Lower lobe of right lung (tissue), 2 donors: Measurements from ENCODE around the gene MAN1A2. TPM values are rescaled to one million over a fixed set of nuclear protein-coding genes. Genes with fewer than 3 reads are reported as not detected.

Source experiments
- ATAC-seq, 2 donors: fragments of 200-7000 bp; cut with Tn5 transposase; one replicate each; pipeline ENCODE4 v1.9.1; 2020 to 2022; ENCODE audit warnings: mild to moderate bottlenecking in 2 of 2, moderate library complexity in 2 of 2
- DNase-seq: peaks from one replicate; pipeline ENCODE4 v3.0.0-alpha.2; 2020
- H3K27ac ChIP-seq: fragments of 200-600 bp; one replicate; pipeline ENCODE4 v1.8.0; 2022
- H3K27me3 ChIP-seq: fragments of 200-600 bp; one replicate; pipeline ENCODE4 v1.8.0; 2022; ENCODE audit warnings: low read depth
- H3K36me3 ChIP-seq: fragments of 200-600 bp; one replicate; pipeline ENCODE4 v1.8.0; 2022; ENCODE audit warnings: mild to moderate bottlenecking
- H3K4me1 ChIP-seq: fragments of 200-600 bp; one replicate; pipeline ENCODE4 v1.8.0; 2022
- H3K4me3 ChIP-seq: fragments of 200-600 bp; one replicate; pipeline ENCODE4 v1.8.0; 2022; ENCODE audit warnings: mild to moderate bottlenecking
- H3K9me3 ChIP-seq: fragments of 200-600 bp; one replicate; pipeline ENCODE4 v1.8.0; 2022
- intact Hi-C: fragments of 100-400 bp; cut with DNase I; formaldehyde crosslinking; loops from one replicate; pipeline ENCODE4 v1.11.0; 2022
- total RNA-seq: library from RNA; stranded (reverse); fragmentation: NEBNext Ultra II Directional; extraction: Animal tissue kit (Norgen Biotek cat#: 25700); gene quantifications from one replicate; pipeline ENCODE4 v1.2.1, GENCODE V29; 2021
- TF ChIP-seq, protein P1 (sequence below): fragments of 200-600 bp; IDR thresholded peaks from one replicate; pipeline ENCODE4 v1.8.0; 2022; ENCODE audit warnings: antibody characterized with exemption, mild to moderate bottlenecking
- donor health status: DM: no; HTN: yes; CAD: no; lungs with severe emphysema.

MAN1A2 gene
- total RNA-seq, 1 donor from 2014 or later, result 39.6 TPM

DNA sequence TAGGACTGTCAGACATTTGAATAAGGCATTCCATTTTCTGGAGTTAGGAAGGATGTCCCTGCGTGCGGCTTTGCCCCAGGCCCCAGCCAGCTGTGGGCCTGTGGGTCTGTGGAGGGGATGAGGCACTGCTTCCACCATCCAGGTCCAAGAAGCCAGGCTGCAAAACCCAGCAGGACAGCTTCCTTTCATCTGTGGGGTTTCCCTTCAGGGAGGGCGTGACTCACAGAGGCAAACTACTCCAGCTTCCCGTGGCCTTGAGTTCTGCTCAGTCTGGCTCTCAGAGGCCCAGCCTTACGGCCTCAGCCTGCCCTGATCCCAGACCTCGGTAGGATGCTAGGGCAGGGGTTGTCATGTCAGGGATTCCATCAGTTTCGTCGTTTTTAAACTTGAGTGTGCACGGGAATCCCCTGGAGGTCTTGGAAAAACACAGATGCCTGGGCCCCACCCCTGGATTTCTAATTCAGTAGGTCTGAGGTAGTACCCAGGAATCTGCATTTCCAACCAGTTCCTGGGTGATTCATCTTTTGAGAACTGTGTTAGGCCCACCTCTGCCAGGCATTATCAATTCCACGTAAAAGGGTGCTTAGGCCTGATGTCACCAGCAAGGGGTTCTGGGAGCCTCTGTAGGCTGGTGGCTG is 206.3 kb downstream of the MAN1A2 start:
- Histone ChIP-seq H3K4me3 (no peak overlapping the region), H3K27me3 (no peaks in the 10 kb centered on the region), H3K27ac (no peak overlapping the region), H3K9me3 (no peaks in the 10 kb centered on the region), H3K36me3 (no peaks in the 10 kb centered on the region), H3K4me1 (peaks cover 9% of the 10 kb centered on the region)
- intact Hi-C loops, result no loop called here
- ATAC-seq (no peak), DNase-seq (no peak)
- TF ChIP-seq, protein P1, sequence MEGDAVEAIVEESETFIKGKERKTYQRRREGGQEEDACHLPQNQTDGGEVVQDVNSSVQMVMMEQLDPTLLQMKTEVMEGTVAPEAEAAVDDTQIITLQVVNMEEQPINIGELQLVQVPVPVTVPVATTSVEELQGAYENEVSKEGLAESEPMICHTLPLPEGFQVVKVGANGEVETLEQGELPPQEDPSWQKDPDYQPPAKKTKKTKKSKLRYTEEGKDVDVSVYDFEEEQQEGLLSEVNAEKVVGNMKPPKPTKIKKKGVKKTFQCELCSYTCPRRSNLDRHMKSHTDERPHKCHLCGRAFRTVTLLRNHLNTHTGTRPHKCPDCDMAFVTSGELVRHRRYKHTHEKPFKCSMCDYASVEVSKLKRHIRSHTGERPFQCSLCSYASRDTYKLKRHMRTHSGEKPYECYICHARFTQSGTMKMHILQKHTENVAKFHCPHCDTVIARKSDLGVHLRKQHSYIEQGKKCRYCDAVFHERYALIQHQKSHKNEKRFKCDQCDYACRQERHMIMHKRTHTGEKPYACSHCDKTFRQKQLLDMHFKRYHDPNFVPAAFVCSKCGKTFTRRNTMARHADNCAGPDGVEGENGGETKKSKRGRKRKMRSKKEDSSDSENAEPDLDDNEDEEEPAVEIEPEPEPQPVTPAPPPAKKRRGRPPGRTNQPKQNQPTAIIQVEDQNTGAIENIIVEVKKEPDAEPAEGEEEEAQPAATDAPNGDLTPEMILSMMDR, result no peak

DNA sequence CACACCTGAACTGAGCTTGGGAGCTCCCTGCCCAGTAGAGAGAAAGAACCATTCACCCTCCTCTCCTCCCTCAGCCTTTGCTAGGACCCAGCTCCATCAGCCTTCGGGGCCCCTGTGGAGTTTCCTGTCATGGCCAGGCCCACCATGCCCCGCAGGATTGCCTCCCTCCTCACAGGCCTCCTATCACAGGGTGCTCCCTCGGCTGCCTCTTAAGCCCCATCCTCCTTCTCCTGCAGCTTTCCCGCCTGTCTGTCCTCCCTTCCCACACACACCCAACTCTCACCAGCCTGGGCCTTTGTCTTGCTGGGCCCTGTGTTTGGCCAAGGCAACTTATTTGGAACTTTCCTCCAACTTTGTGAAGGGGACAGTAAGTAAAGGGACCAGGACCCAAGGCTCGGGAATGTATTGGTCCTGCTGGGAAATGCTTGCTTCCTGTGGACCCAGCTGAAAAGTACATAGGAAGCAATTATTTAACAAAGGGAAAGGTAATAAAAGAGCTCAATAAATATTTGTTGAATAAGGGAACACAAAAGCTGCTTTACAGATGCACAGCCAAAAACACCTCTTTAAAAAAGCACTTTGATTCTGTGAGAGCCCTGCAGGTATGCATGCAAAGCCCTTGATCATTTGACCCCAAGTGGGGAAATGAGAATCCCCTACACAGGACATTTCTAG is 207.0 kb downstream of the MAN1A2 start:
- Histone ChIP-seq H3K9me3 (no peaks in the 10 kb centered on the region), H3K27ac (no peak overlapping the region), H3K27me3 (no peaks in the 10 kb centered on the region), H3K4me1 (peaks cover 9% of the 10 kb centered on the region), H3K4me3 (no peak overlapping the region), H3K36me3 (no peaks in the 10 kb centered on the region)
- no peak for DNase-seq
- no peak for ATAC-seq
- intact Hi-C loops, result no loop called here
- TF ChIP-seq, protein P1, result no peak

DNA sequence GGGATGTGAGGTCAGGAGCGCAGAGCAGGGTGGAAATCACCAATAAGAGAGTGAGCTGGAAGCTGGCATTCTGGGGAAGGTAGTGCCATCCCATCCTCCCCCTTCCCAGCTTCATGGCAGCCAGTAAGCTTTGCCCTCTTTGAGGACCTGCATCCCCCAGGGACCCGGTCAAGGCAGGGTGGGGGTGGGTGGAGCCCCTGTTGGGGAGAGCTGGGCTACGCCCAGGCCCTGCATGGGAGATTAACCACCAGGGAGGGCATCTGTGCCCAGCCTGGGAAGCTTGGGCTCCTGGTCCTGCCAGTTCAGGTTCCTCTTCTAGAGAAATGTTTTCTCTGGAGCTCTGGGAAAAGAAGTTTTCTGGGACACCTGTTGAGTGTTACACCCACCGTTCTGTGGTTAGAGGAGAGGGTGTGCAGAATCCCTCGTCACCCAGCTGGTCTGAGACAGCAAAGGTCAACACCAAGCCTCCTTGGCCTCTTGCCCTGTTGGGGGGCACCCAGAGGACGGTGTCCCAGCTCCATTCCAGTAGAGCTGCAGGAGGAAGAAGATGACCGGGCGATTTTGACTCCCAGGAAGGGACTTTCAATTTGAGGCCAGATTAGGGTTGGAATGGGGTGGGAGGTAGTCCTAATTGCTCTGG is 208.5 kb downstream of the MAN1A2 start:
- no peak overlapping the region for H3K27ac ChIP-seq
- TF ChIP-seq, protein P1, result no peak
- no peak for ATAC-seq
- intact Hi-C loops, result no loop called here
- peaks cover 5% of the 10 kb centered on the region for H3K4me1 ChIP-seq
- no peaks in the 10 kb centered on the region for H3K36me3 ChIP-seq
- no peaks in the 10 kb centered on the region for H3K27me3 ChIP-seq
- DNase-seq, result no peak
- no peaks in the 10 kb centered on the region for H3K9me3 ChIP-seq
- no peak overlapping the region for H3K4me3 ChIP-seq

DNA sequence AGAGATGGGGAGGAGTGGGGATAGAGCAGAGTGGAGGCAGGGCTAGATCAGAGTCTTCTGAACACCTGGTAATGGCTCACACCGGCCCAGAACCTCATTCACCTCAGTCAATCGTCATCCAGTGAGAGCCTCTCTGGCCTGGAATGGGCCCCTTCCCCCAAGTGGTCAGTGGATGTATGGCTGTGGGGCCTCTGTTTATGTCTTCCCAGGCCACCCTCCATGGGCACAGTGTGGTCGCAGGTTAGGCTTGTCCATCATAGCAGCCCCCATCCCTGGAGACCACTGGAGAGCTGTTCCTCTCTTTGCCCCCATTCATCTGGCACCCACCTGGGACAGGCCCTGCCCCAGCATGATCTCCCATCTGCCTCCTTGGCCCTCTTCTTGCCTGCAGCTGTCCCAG is 209.0 kb downstream of the MAN1A2 start:
- DNase-seq (no peak), ATAC-seq (no peak)
- Histone ChIP-seq H3K9me3 (no peaks in the 10 kb centered on the region), H3K27ac (no peak overlapping the region), H3K4me1 (peaks cover 5% of the 10 kb centered on the region), H3K36me3 (no peaks in the 10 kb centered on the region), H3K4me3 (no peak overlapping the region), H3K27me3 (no peaks in the 10 kb centered on the region)
- intact Hi-C loops, result no loop called here
- TF ChIP-seq, protein P1, result no peak

DNA sequence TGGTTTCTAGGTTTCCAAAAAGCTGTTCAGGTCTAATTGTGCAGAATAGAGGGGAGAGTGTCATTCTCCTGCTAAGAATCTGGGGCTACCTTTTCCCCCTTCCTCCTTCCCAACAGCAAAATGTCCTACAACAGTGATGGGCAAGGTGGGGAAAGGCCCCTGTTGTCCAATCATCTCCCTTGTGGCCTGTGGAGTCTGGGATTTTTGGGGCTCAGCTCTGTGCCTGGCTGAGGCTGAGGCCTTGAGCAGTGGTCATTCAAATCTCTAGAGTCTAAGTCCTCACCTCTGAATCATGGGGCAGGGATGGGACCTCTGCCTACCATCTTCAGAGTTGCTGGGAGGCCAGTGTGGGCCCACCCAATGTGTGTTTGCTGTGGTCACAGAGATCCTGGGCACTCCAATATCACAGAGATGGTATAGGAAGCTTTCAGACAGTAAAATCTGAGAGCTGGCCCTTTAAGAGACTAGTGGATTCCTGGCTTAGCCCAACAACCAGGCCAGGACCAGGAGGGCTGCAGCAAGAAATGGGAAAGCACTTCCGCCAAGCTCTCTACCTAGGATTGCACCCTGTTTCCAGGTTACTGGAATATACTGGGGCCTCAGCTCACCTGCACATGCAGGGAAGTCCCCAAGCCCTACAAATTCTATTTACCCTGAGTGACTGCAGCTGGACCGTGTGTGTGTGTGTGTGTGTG is 210.1 kb downstream of the MAN1A2 start:
- Histone ChIP-seq H3K4me3 (no peak overlapping the region), H3K4me1 (peaks cover 4% of the 10 kb centered on the region), H3K9me3 (no peaks in the 10 kb centered on the region), H3K27ac (no peak overlapping the region), H3K27me3 (no peaks in the 10 kb centered on the region), H3K36me3 (no peaks in the 10 kb centered on the region)
- intact Hi-C loops, result no loop called here
- TF ChIP-seq, protein P1, result no peak
- DNase-seq (no peak), ATAC-seq (peak; percentile 42 to 54)
